ENCODE measurements around the gene UBE3D. TPM values are rescaled to one million over a fixed set of nuclear protein-coding genes. Genes with fewer than 3 reads are reported as not detected.

The UBE3D gene
- total and polyA plus RNA-seq, 2 donors (not counting 1 experiment from before 2014, with no cell fraction given): 3.3 to 11.5 TPM

- H3K4me2 ChIP-seq (replicated peaks; ENCODE audit: low read depth, low read length, poor library complexity, severe bottlenecking): no peak overlapping the region
- POLR2A ChIA-PET: no interaction called here
Observed at GRCh38 chr6:82890240-82890639, 175.4 kb downstream of the UBE3D start.

DNA sequence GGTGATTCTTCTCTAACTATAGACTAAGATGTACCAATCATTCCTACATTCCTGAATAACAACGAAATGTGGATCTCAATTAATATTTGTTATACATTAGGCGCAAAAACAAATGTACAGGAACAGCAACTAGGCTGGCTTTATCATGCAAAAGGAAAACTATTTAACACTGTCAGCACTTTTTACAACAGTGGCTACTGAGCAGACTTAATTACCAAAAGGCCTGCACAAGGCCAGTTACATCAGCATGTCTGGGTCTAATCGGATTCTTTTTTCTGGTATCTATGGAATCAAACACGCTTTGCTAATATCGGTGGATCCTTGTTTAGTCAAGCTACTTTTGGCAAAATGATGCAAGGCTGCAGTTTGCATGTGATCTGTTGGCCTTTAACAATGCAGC is 176.5 kb downstream of the UBE3D start:
- Histone ChIP-seq H3K4me2 (replicated peaks; ENCODE audit: low read depth, low read length, poor library complexity, severe bottlenecking) (no peak overlapping the region), H3K27ac (ENCODE audit: low read length in 2 of 2) (no peak overlapping the region), H3K9me3 (ENCODE audit: control extremely low read depth in 1 of 3, control insufficient read depth in 2 of 3, insufficient read depth in 1 of 3, low read length in 2 of 3) (no peaks in the 10 kb centered on the region), H3K4me1 (ENCODE audit: control insufficient read depth in 2 of 2, insufficient read depth in 2 of 2, low read length in 2 of 2) (no peaks in the 10 kb centered on the region), H2AFZ (ENCODE audit: insufficient read depth, low read depth, low read length, poor library complexity, severe bottlenecking) (no peak overlapping the region), H3K27me3 (replicated peaks in 1 of 4; ENCODE audit: control extremely low read depth in 1 of 4, control insufficient read depth in 3 of 4, insufficient read depth in 4 of 4, low read length in 3 of 4) (no peaks in the 10 kb centered on the region), H3K36me3 (replicated peaks in 1 of 2; ENCODE audit: control extremely low read depth in 1 of 2, control insufficient read depth in 1 of 2, extremely low read depth in 1 of 2, insufficient read depth in 2 of 2, low read length in 1 of 2) (no peaks in the 10 kb centered on the region), H3K79me2 (ENCODE audit: control insufficient read depth, insufficient read depth, low read length) (no peaks in the 10 kb centered on the region), H3K9ac (ENCODE audit: low read length) (no peak overlapping the region), H3K4me3 (ENCODE audit: control extremely low read depth in 1 of 5, extremely low read depth in 1 of 5, insufficient read depth in 1 of 5, low read depth in 2 of 5, low read length in 4 of 5) (no peak overlapping the region), H4K20me1 (ENCODE audit: control insufficient read depth, insufficient read depth, low read length, poor library complexity, severe bottlenecking) (no peaks in the 10 kb centered on the region)
- ATAC-seq (ENCODE audit: low read depth) (no peak), DNase-seq (no peak)
- H3K4me1 Mint-ChIP-seq: no peaks in the 10 kb centered on the region
- ChIA-PET POLR2A (no interaction called here), CTCF (no interaction called here)
- no peaks in the 10 kb centered on the region for H3K9me3 Mint-ChIP-seq (ENCODE audit: insufficient read depth)
- H3K4me3 Mint-ChIP-seq: no peak overlapping the region
- TF ChIP-seq EZH2 (IDR thresholded peaks at IDR 0.05; ENCODE audit: borderline replicate concordance, insufficient read depth, low read depth, low read length, poor library complexity, severe bottlenecking): no peak
- TF ChIP-seq, protein P1, sequence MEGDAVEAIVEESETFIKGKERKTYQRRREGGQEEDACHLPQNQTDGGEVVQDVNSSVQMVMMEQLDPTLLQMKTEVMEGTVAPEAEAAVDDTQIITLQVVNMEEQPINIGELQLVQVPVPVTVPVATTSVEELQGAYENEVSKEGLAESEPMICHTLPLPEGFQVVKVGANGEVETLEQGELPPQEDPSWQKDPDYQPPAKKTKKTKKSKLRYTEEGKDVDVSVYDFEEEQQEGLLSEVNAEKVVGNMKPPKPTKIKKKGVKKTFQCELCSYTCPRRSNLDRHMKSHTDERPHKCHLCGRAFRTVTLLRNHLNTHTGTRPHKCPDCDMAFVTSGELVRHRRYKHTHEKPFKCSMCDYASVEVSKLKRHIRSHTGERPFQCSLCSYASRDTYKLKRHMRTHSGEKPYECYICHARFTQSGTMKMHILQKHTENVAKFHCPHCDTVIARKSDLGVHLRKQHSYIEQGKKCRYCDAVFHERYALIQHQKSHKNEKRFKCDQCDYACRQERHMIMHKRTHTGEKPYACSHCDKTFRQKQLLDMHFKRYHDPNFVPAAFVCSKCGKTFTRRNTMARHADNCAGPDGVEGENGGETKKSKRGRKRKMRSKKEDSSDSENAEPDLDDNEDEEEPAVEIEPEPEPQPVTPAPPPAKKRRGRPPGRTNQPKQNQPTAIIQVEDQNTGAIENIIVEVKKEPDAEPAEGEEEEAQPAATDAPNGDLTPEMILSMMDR (IDR thresholded peaks at IDR 0.05): no peak
- intact Hi-C loops (cut with micrococcal nuclease): no loop called here
- no peak overlapping the region for H3K27ac Mint-ChIP-seq
- 89% methylated on average over 1 of the region's 5 CpGs for WGBS (ENCODE audit: insufficient coverage)
- no peaks in the 10 kb centered on the region for H3K27me3 Mint-ChIP-seq

More at GRCh38 chr6:82890240-82890639, 175.4 kb downstream of the UBE3D start:
- H4K20me1 ChIP-seq (ENCODE audit: control insufficient read depth, insufficient read depth, low read length, poor library complexity, severe bottlenecking): no peaks in the 10 kb centered on the region
- 71% methylated on average over 1 of the region's 1 CpG for WGBS (ENCODE audit: insufficient coverage)
- no peak for ATAC-seq (ENCODE audit: low read depth)
- intact Hi-C loops (cut with micrococcal nuclease): no loop called here
- TF ChIP-seq, protein P1 (IDR thresholded peaks at IDR 0.05): no peak
- TF ChIP-seq EZH2 (IDR thresholded peaks at IDR 0.05; ENCODE audit: borderline replicate concordance, insufficient read depth, low read depth, low read length, poor library complexity, severe bottlenecking): no peak
- H3K9me3 ChIP-seq (ENCODE audit: control extremely low read depth in 1 of 3, control insufficient read depth in 2 of 3, insufficient read depth in 1 of 3, low read length in 2 of 3): no peaks in the 10 kb centered on the region
- H3K36me3 ChIP-seq (replicated peaks in 1 of 2; ENCODE audit: control extremely low read depth in 1 of 2, control insufficient read depth in 1 of 2, extremely low read depth in 1 of 2, insufficient read depth in 2 of 2, low read length in 1 of 2): no peaks in the 10 kb centered on the region
- H3K9ac ChIP-seq (ENCODE audit: low read length): no peak overlapping the region
- no peaks in the 10 kb centered on the region for H3K79me2 ChIP-seq (ENCODE audit: control insufficient read depth, insufficient read depth, low read length)
- no peaks in the 10 kb centered on the region for H3K4me1 ChIP-seq (ENCODE audit: control insufficient read depth in 2 of 2, insufficient read depth in 2 of 2, low read length in 2 of 2)
- H2AFZ ChIP-seq (ENCODE audit: insufficient read depth, low read depth, low read length, poor library complexity, severe bottlenecking): no peak overlapping the region
- DNase-seq: no peak
- H3K27ac ChIP-seq (ENCODE audit: low read length in 2 of 2): no peak overlapping the region
- Mint-ChIP-seq H3K27ac (no peak overlapping the region), H3K9me3 (ENCODE audit: insufficient read depth) (no peaks in the 10 kb centered on the region), H3K4me3 (no peak overlapping the region), H3K4me1 (no peaks in the 10 kb centered on the region), H3K27me3 (no peaks in the 10 kb centered on the region)
- CTCF ChIA-PET: no interaction called here
- no peak overlapping the region for H3K4me3 ChIP-seq (ENCODE audit: control extremely low read depth in 1 of 5, extremely low read depth in 1 of 5, insufficient read depth in 1 of 5, low read depth in 2 of 5, low read length in 4 of 5)
- H3K27me3 ChIP-seq (replicated peaks in 1 of 4; ENCODE audit: control extremely low read depth in 1 of 4, control insufficient read depth in 3 of 4, insufficient read depth in 4 of 4, low read length in 3 of 4): no peaks in the 10 kb centered on the region

Measured in B cell (primary cell).